HG02678 (cell line): ENCODE results near the gene PES1.
"Not testable (repeated sequence)": the region's sequence is repeated elsewhere in the genome, so short reads cannot be mapped to it uniquely, and the experiment has no call there.

Experiments used
- ATAC-seq: cut with Tn5 transposase; IDR thresholded peaks from one replicate; pipeline ENCODE4 v1.9.1; 2021; ENCODE audit warnings: mild to moderate bottlenecking, moderate library complexity; ENCODE audit not compliant: unreplicated experiment

Gene PES1

GRCh38 chr22:30556388-30556787 lies 35.3 kb downstream of the PES1 start:
- no peak for ATAC-seq

- ATAC-seq = no peak
These were observed 36.2 kb downstream of the PES1 start for GRCh38 chr22:30555282-30556210.

GRCh38 chr22:30553971-30554370 lies 37.7 kb downstream of the PES1 start:
- no peak for ATAC-seq

GRCh38 chr22:30552719-30553118 lies 39.0 kb downstream of the PES1 start:
- no peak for ATAC-seq

GRCh38 chr22:30551813-30552212 lies 39.9 kb downstream of the PES1 start:
- ATAC-seq = not testable (repeated sequence)

- no peak for ATAC-seq
These were observed 44.5 kb downstream of the PES1 start for GRCh38 chr22:30547188-30547587.

GRCh38 chr22:30546616-30547015 lies 45.1 kb downstream of the PES1 start, which contains the start of gene SEC14L6:
Gene SEC14L6 (minus strand): TSS chr22:30546741. CDS start chr22:30546682, 59 bp downstream.
- ATAC-seq = no peak

GRCh38 chr22:30542811-30543188 lies 48.9 kb downstream of the PES1 start:
- ATAC-seq = no peak

- ATAC-seq = no peak
These were observed 49.5 kb downstream of the PES1 start for GRCh38 chr22:30541961-30542810.

GRCh38 chr22:30541511-30541910 lies 50.2 kb downstream of the PES1 start:
- ATAC-seq = not testable (repeated sequence)

- ATAC-seq = no peak
These were observed 52.3 kb downstream of the PES1 start for GRCh38 chr22:30539368-30539767.

GRCh38 chr22:30538280-30538679 lies 53.4 kb downstream of the PES1 start:
- no peak for ATAC-seq

GRCh38 chr22:30537083-30537731 lies 54.5 kb downstream of the PES1 start:
- no peak for ATAC-seq

GRCh38 chr22:30535182-30535581 lies 56.5 kb downstream of the PES1 start:
- ATAC-seq = no peak

GRCh38 chr22:30531651-30532608 lies 59.8 kb downstream of the PES1 start:
- no peak for ATAC-seq

- no peak for ATAC-seq
These were observed 65.1 kb downstream of the PES1 start for GRCh38 chr22:30526656-30527055.
